ENCODE results near the gene PCSK5. TPM values are rescaled to one million over a fixed set of nuclear protein-coding genes. Genes with fewer than 3 reads are reported as not detected.
"Not testable (repeated sequence)": the region's sequence is repeated elsewhere in the genome, so short reads cannot be mapped to it uniquely, and the experiment has no call there.

The PCSK5 gene
- polyA plus RNA-seq, 1 donor (not counting 4 experiments of a cell fraction or from before 2014, with no cell fraction given), result 1.9 TPM

- H3K4me2 ChIP-seq (ENCODE audit: control insufficient read depth, extremely low read depth, insufficient read depth, low read depth, low read length); H3K27ac ChIP-seq (ENCODE audit: control insufficient read depth, insufficient read depth, low read length); H3K27me3 ChIP-seq (ENCODE audit: control insufficient read depth, extremely low read depth, insufficient read depth, low read length); dilution Hi-C loops (cut with MboI; ENCODE audit: extremely low pct_ligation_motif_present, low sequenced_read_pairs); H3K9me1 ChIP-seq (ENCODE audit: control insufficient read depth, extremely low read depth, insufficient read depth, low read length); H3K4me3 ChIP-seq (ENCODE audit: control insufficient read depth in 2 of 3, extremely low read depth in 1 of 3, insufficient read depth in 2 of 3, low read depth in 1 of 3, low read length in 3 of 3); H2AFZ ChIP-seq (ENCODE audit: control insufficient read depth, low read length); H3K4me1 ChIP-seq (ENCODE audit: control insufficient read depth, extremely low read depth, insufficient read depth, low read length); H3K79me2 ChIP-seq (ENCODE audit: control insufficient read depth, insufficient read depth, low read length); FAIRE-seq; H3K9me3 ChIP-seq (ENCODE audit: control insufficient read depth, low read depth, low read length); H3K36me3 ChIP-seq (ENCODE audit: control insufficient read depth in 2 of 2, extremely low read depth in 1 of 2, insufficient read depth in 2 of 2, low read length in 2 of 2); DNase-seq (ENCODE audit: low read depth, low spot score); H4K20me1 ChIP-seq (ENCODE audit: control insufficient read depth, extremely low read depth, insufficient read depth, low read length); H3K9ac ChIP-seq (ENCODE audit: control insufficient read depth, extremely low read depth, insufficient read depth, low read length): not testable (repeated sequence)
- TF ChIP-seq, protein P1, sequence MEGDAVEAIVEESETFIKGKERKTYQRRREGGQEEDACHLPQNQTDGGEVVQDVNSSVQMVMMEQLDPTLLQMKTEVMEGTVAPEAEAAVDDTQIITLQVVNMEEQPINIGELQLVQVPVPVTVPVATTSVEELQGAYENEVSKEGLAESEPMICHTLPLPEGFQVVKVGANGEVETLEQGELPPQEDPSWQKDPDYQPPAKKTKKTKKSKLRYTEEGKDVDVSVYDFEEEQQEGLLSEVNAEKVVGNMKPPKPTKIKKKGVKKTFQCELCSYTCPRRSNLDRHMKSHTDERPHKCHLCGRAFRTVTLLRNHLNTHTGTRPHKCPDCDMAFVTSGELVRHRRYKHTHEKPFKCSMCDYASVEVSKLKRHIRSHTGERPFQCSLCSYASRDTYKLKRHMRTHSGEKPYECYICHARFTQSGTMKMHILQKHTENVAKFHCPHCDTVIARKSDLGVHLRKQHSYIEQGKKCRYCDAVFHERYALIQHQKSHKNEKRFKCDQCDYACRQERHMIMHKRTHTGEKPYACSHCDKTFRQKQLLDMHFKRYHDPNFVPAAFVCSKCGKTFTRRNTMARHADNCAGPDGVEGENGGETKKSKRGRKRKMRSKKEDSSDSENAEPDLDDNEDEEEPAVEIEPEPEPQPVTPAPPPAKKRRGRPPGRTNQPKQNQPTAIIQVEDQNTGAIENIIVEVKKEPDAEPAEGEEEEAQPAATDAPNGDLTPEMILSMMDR (optimal IDR thresholded peaks at IDR 0.05 in 1 of 3, IDR thresholded peaks at IDR 0.05 in 1 of 3, conservative IDR thresholded peaks at IDR 0.05 in 1 of 3; ENCODE audit: extremely low read depth in 1 of 3, insufficient read depth in 2 of 3, low read length in 3 of 3), result peak in 1 of 3 experiments; percentile 46
Observed at GRCh38 chr9:76307047-76307446, 416.6 kb downstream of the PCSK5 start.

GRCh38 chr9:76310577-76310976 lies 420.1 kb downstream of the PCSK5 start:
- no peak overlapping the region for H3K27ac ChIP-seq (ENCODE audit: control insufficient read depth, insufficient read depth, low read length)
- no peaks in the 10 kb centered on the region for H4K20me1 ChIP-seq (ENCODE audit: control insufficient read depth, extremely low read depth, insufficient read depth, low read length)
- H3K27me3 ChIP-seq (ENCODE audit: control insufficient read depth, extremely low read depth, insufficient read depth, low read length), result no peaks in the 10 kb centered on the region
- TF ChIP-seq, protein P1 (optimal IDR thresholded peaks at IDR 0.05 in 1 of 3, IDR thresholded peaks at IDR 0.05 in 1 of 3, conservative IDR thresholded peaks at IDR 0.05 in 1 of 3; ENCODE audit: extremely low read depth in 1 of 3, insufficient read depth in 2 of 3, low read length in 3 of 3), result no peak
- no peak for TF ChIP-seq EZH2 (IDR thresholded peaks at IDR 0.05; ENCODE audit: low read length)
- dilution Hi-C loops (cut with MboI; ENCODE audit: extremely low pct_ligation_motif_present, low sequenced_read_pairs), result no loop called here
- H3K9me1 ChIP-seq (ENCODE audit: control insufficient read depth, extremely low read depth, insufficient read depth, low read length), result no peaks in the 10 kb centered on the region
- H3K4me1 ChIP-seq (ENCODE audit: control insufficient read depth, extremely low read depth, insufficient read depth, low read length), result no peaks in the 10 kb centered on the region
- FAIRE-seq (no peak), DNase-seq (ENCODE audit: low read depth, low spot score) (no peak)
- H3K4me2 ChIP-seq (ENCODE audit: control insufficient read depth, extremely low read depth, insufficient read depth, low read depth, low read length), result no peak overlapping the region
- no peaks in the 10 kb centered on the region for H3K79me2 ChIP-seq (ENCODE audit: control insufficient read depth, insufficient read depth, low read length)
- H2AFZ ChIP-seq (ENCODE audit: control insufficient read depth, low read length), result no peak overlapping the region
- H3K9me3 ChIP-seq (ENCODE audit: control insufficient read depth, low read depth, low read length), result no peaks in the 10 kb centered on the region
- H3K4me3 ChIP-seq (ENCODE audit: control insufficient read depth in 2 of 3, extremely low read depth in 1 of 3, insufficient read depth in 2 of 3, low read depth in 1 of 3, low read length in 3 of 3), result no peak overlapping the region
- no peaks in the 10 kb centered on the region for H3K36me3 ChIP-seq (ENCODE audit: control insufficient read depth in 2 of 2, extremely low read depth in 1 of 2, insufficient read depth in 2 of 2, low read length in 2 of 2)
- no peak overlapping the region for H3K9ac ChIP-seq (ENCODE audit: control insufficient read depth, extremely low read depth, insufficient read depth, low read length)
